GM19463 (cell line): ENCODE measurements around the gene SPINT1.

Experiments used
- ATAC-seq: cut with Tn5 transposase; IDR thresholded peaks from one replicate; pipeline ENCODE4 v1.9.1; 2021; ENCODE audit warnings: mild to moderate bottlenecking, moderate library complexity; ENCODE audit not compliant: unreplicated experiment

SPINT1 gene

GRCh38 chr15:40829115-40829514 is 14.7 kb upstream of the SPINT1 start:
- ATAC-seq: no peak

GRCh38 chr15:40830884-40831283 is 13.0 kb upstream of the SPINT1 start:
- no peak for ATAC-seq

GRCh38 chr15:40831861-40832260 is 12.0 kb upstream of the SPINT1 start:
- ATAC-seq: no peak

GRCh38 chr15:40832903-40833302 is 10.9 kb upstream of the SPINT1 start:
- no peak for ATAC-seq

GRCh38 chr15:40836020-40836419 is 7.8 kb upstream of the SPINT1 start:
- ATAC-seq: no peak

GRCh38 chr15:40838756-40839155 is 5.1 kb upstream of the SPINT1 start:
- ATAC-seq: no peak

GRCh38 chr15:40841741-40842140 is 2.1 kb upstream of the SPINT1 start:
- ATAC-seq: no peak

GRCh38 chr15:40843261-40843884 is 475 bp upstream of the SPINT1 start:
- no peak for ATAC-seq

- ATAC-seq: no peak
Observed at GRCh38 chr15:40844696-40845030, 815 bp downstream of the SPINT1 start.

GRCh38 chr15:40845036-40845435 is 1.2 kb downstream of the SPINT1 start:
- ATAC-seq: no peak

- ATAC-seq: no peak
Observed at GRCh38 chr15:40845511-40846284, 1.9 kb downstream of the SPINT1 start.

- ATAC-seq: peak; percentile 24
Observed at GRCh38 chr15:40846841-40847222, 3.0 kb downstream of the SPINT1 start.

- ATAC-seq: peak; percentile 75
Observed at GRCh38 chr15:40847223-40847961, 3.5 kb downstream of the SPINT1 start.

- ATAC-seq: no peak
Observed at GRCh38 chr15:40850576-40851112, 6.8 kb downstream of the SPINT1 start.

GRCh38 chr15:40852529-40852928 is 8.7 kb downstream of the SPINT1 start:
- ATAC-seq: no peak

GRCh38 chr15:40853241-40853890 is 9.5 kb downstream of the SPINT1 start:
- no peak for ATAC-seq

- ATAC-seq: no peak
Observed at GRCh38 chr15:40854161-40854560, 10.3 kb downstream of the SPINT1 start.

- ATAC-seq: no peak
Observed at GRCh38 chr15:40855706-40856234, 11.9 kb downstream of the SPINT1 start.

GRCh38 chr15:40856746-40857145 is 12.9 kb downstream of the SPINT1 start:
- no peak for ATAC-seq

GRCh38 chr15:40857601-40858341 is 13.9 kb downstream of the SPINT1 start:
- ATAC-seq: peak; percentile 56
